ENCODE data around the gene PARP14.
A peak's percentile ranks its signal among the peaks of the same experiment; 100 is the strongest.
"Not testable (repeated sequence)": the region's sequence is repeated elsewhere in the genome, so short reads cannot be mapped to it uniquely, and the experiment has no call there.

Gene PARP14

GRCh38 chr3:122680475-122681283 is at the start of gene PARP14:
PARP14 (plus strand) TSS chr3:122680839; CDS start chr3:122680884, 45 bp downstream.
- Histone ChIP-seq H3K4me3 (ENCODE audit: low read depth, low read length) (peak within 1 kb of the TSS; percentile 88), H3K9me3 (ENCODE audit: control insufficient read depth, insufficient read depth, low read depth, low read length) (0 out of 2 replicates have a peak, but pooled peaks cover 5% of the 10 kb centered on the region), H3K9ac (ENCODE audit: low read length) (peak within 1 kb of the TSS; percentile 76), H3K27me3 (ENCODE audit: control insufficient read depth, insufficient read depth, low read length) (0 out of 2 replicates have a peak, but pooled peaks cover 4% of the 10 kb centered on the region), H3K4me1 (ENCODE audit: control insufficient read depth, insufficient read depth, low read length) (peaks cover 12% of the 10 kb centered on the region), H3K36me3 (ENCODE audit: control insufficient read depth, insufficient read depth, low read length) (no peaks in the 10 kb centered on the region), H3K27ac (ENCODE audit: low read depth, low read length) (peak within 1 kb of the TSS; percentile 45; the same call in 1 of the 2 replicates)

DNA sequence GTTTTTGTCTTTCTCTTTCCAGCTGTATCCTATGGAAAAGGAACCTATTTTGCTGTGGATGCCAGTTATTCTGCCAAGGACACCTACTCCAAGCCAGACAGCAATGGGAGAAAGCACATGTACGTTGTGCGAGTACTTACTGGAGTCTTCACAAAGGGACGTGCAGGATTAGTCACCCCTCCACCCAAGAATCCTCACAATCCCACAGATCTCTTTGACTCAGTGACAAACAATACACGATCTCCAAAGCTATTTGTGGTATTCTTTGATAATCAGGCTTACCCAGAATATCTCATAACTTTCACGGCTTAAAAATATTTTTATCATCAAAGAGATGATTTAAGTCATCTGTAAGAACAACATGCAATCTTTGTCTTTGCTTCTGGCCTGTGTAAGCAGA is 44.9 kb upstream of the PARP14 start:
- H3K4me1 ChIP-seq (ENCODE audit: control insufficient read depth, insufficient read depth, low read length), result no peaks in the 10 kb centered on the region
- H3K27me3 ChIP-seq (ENCODE audit: control insufficient read depth, insufficient read depth, low read length), result no peaks in the 10 kb centered on the region
- H3K36me3 ChIP-seq (ENCODE audit: control insufficient read depth, insufficient read depth, low read length), result no peaks in the 10 kb centered on the region
- no peak overlapping the region for H3K9ac ChIP-seq (ENCODE audit: low read length)
- no peak overlapping the region for H3K27ac ChIP-seq (ENCODE audit: low read depth, low read length)
- H3K4me3 ChIP-seq (ENCODE audit: low read depth, low read length), result no peak overlapping the region
- H3K9me3 ChIP-seq (ENCODE audit: control insufficient read depth, insufficient read depth, low read depth, low read length), result no peaks in the 10 kb centered on the region

DNA sequence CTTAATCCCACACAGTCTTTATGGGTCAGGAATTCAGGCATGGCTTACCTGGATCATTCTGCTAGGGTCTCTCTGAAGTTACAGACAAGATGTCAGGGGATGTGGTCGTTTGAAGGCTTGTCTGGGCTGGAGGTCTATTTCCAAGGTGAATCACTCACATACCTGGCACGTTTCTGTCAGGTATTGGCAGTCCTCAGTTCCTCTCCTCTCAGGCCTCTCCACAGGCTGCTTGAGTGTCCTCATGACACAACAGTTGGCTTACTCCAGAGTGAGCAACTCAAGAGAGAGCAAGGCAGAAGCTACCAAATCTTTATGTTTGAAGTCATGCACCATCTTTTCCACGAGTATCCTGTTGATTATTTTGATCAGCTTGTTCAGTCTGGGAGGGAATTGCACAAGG is 43.9 kb upstream of the PARP14 start:
- no peaks in the 10 kb centered on the region for H3K4me1 ChIP-seq (ENCODE audit: control insufficient read depth, insufficient read depth, low read length)
- H3K27me3 ChIP-seq (ENCODE audit: control insufficient read depth, insufficient read depth, low read length), result no peaks in the 10 kb centered on the region
- H3K36me3 ChIP-seq (ENCODE audit: control insufficient read depth, insufficient read depth, low read length), result no peaks in the 10 kb centered on the region
- H3K4me3 ChIP-seq (ENCODE audit: low read depth, low read length), result no peak overlapping the region
- H3K27ac ChIP-seq (ENCODE audit: low read depth, low read length), result no peak overlapping the region
- H3K9ac ChIP-seq (ENCODE audit: low read length), result no peak overlapping the region
- no peaks in the 10 kb centered on the region for H3K9me3 ChIP-seq (ENCODE audit: control insufficient read depth, insufficient read depth, low read depth, low read length)

- Histone ChIP-seq H3K4me3 (ENCODE audit: low read depth, low read length) (no peak overlapping the region), H3K27me3 (ENCODE audit: control insufficient read depth, insufficient read depth, low read length) (no peaks in the 10 kb centered on the region)
Measured at GRCh38 chr3:122640437-122640999, 40.1 kb upstream of the PARP14 start.

GRCh38 chr3:122642935-122643334 is 37.7 kb upstream of the PARP14 start:
- no peak overlapping the region for H3K9ac ChIP-seq (ENCODE audit: low read length)
- H3K9me3 ChIP-seq (ENCODE audit: control insufficient read depth, insufficient read depth, low read depth, low read length), result no peaks in the 10 kb centered on the region
- H3K4me1 ChIP-seq (ENCODE audit: control insufficient read depth, insufficient read depth, low read length), result no peaks in the 10 kb centered on the region; the same call in 1 of the 2 replicates
- no peaks in the 10 kb centered on the region for H3K36me3 ChIP-seq (ENCODE audit: control insufficient read depth, insufficient read depth, low read length)
- no peaks in the 10 kb centered on the region for H3K27me3 ChIP-seq (ENCODE audit: control insufficient read depth, insufficient read depth, low read length)
- no peak overlapping the region for H3K4me3 ChIP-seq (ENCODE audit: low read depth, low read length)
- no peak overlapping the region for H3K27ac ChIP-seq (ENCODE audit: low read depth, low read length)

More at GRCh38 chr3:122640437-122640999, 40.1 kb upstream of the PARP14 start:
- H3K36me3 ChIP-seq (ENCODE audit: control insufficient read depth, insufficient read depth, low read length), result no peaks in the 10 kb centered on the region
- no peak overlapping the region for H3K9ac ChIP-seq (ENCODE audit: low read length)
- H3K27ac ChIP-seq (ENCODE audit: low read depth, low read length), result no peak overlapping the region
- H3K4me1 ChIP-seq (ENCODE audit: control insufficient read depth, insufficient read depth, low read length), result no peaks in the 10 kb centered on the region
- H3K9me3 ChIP-seq (ENCODE audit: control insufficient read depth, insufficient read depth, low read depth, low read length), result no peaks in the 10 kb centered on the region

DNA sequence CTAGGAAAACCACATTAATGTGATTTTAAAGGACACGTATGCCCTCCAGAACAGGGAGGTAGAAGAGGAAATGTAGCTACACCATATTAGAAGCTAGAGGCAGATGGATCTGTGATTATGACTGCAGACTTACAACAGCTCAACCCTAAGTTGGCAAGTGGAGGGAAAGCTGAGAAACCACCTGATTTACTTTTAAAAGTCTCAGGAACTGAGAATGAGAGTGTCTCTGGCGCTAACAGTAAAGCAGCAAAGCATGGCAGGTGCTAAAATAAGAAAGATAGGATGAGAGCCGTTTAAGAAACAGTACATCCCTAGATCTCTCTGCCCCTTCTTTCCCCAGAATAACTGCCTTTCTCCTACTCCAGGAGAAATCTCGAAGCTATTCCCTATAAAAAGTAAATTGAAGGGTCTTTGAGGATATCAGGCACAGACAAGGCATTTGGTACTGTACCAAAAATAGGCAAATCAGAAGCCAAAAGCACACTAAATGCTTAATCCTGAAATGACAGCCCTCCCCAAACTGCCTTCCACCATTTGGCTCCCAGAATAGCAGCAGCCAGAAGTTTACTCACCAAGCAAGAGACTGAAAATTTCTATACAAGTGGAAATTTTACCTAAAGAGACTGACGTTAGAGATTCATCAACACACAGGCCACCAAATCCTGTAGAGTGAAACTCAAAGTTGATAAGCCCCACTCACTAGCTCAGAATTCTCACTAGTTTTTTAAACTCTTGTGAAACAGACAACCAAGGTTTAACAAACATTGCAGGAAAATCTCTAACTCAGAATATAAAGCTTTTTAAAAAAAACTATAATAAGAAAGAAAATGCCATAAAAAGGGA is 34.3 kb upstream of the PARP14 start:
- no peaks in the 10 kb centered on the region; the same call in 1 of the 2 replicates for H3K9me3 ChIP-seq (ENCODE audit: control insufficient read depth, insufficient read depth, low read depth, low read length)
- H3K9ac ChIP-seq (ENCODE audit: low read length), result no peak overlapping the region
- no peaks in the 10 kb centered on the region for H3K36me3 ChIP-seq (ENCODE audit: control insufficient read depth, insufficient read depth, low read length)
- H3K4me1 ChIP-seq (ENCODE audit: control insufficient read depth, insufficient read depth, low read length), result no peaks in the 10 kb centered on the region; the same call in 1 of the 2 replicates
- H3K27ac ChIP-seq (ENCODE audit: low read depth, low read length), result no peak overlapping the region
- H3K27me3 ChIP-seq (ENCODE audit: control insufficient read depth, insufficient read depth, low read length), result no peaks in the 10 kb centered on the region
- no peak overlapping the region for H3K4me3 ChIP-seq (ENCODE audit: low read depth, low read length)

GRCh38 chr3:122651233-122651907 is 29.3 kb upstream of the PARP14 start:
- H3K4me3 ChIP-seq (ENCODE audit: low read depth, low read length); H3K9me3 ChIP-seq (ENCODE audit: control insufficient read depth, insufficient read depth, low read depth, low read length); H3K36me3 ChIP-seq (ENCODE audit: control insufficient read depth, insufficient read depth, low read length); H3K4me1 ChIP-seq (ENCODE audit: control insufficient read depth, insufficient read depth, low read length); H3K27me3 ChIP-seq (ENCODE audit: control insufficient read depth, insufficient read depth, low read length); H3K27ac ChIP-seq (ENCODE audit: low read depth, low read length); H3K9ac ChIP-seq (ENCODE audit: low read length): not testable (repeated sequence)

DNA sequence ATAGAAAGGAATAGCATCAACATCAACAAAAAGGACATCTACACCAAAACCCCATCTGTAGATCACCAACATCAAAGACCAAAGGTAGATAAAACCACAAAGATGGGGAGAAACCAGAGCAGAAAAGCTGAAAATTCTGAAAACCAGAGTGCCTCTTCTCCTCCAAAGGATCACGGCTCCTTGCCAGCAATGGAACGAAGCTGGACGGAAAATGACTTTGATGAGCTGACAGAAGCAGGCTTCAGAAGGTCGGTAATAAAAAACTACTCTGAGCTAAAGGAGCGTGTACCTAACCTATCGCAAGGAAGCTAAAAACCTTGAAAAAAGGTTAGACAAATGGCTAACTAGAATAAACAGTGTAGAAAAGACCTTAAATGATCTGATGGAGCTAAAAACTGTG is 28.7 kb upstream of the PARP14 start:
- not testable (repeated sequence) for H3K27me3 ChIP-seq (ENCODE audit: control insufficient read depth, insufficient read depth, low read length); H3K27ac ChIP-seq (ENCODE audit: low read depth, low read length); H3K9ac ChIP-seq (ENCODE audit: low read length); H3K36me3 ChIP-seq (ENCODE audit: control insufficient read depth, insufficient read depth, low read length); H3K4me3 ChIP-seq (ENCODE audit: low read depth, low read length); H3K9me3 ChIP-seq (ENCODE audit: control insufficient read depth, insufficient read depth, low read depth, low read length); H3K4me1 ChIP-seq (ENCODE audit: control insufficient read depth, insufficient read depth, low read length)

- not testable (repeated sequence) for H3K4me1 ChIP-seq (ENCODE audit: control insufficient read depth, insufficient read depth, low read length); H3K9ac ChIP-seq (ENCODE audit: low read length); H3K36me3 ChIP-seq (ENCODE audit: control insufficient read depth, insufficient read depth, low read length)
Measured at GRCh38 chr3:122658336-122658735, 22.3 kb upstream of the PARP14 start.

DNA sequence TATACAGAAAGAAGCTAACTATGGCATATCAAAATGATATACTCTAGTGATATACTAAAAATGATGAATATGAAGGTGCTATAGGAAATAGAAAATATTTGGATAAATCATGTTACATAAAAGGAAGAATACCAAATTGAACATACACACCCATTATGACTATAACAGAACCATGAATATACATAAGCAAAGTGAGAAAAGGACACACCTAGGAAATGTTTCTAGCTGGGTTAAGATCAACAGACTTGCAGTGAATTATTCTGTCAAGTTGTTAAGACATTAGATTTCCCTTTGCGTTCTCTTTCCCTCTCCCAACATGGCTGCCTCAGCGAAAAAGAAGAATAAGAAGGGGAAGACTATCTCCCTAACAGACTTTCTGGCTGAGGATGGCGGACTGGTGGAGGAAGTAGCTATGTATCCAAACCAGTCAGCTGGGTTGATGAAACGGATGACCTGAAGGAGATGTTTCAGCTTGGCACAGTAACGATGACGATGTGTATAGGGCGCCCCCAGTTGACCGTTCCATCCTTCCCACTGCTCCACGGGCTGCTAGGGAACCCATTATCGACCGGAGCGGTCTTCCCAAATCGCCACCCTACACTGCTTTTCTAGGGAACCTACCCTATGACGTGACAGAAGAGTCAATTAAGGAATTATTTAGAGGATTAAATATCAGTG is 20.2 kb upstream of the PARP14 start:
- Histone ChIP-seq H3K36me3 (ENCODE audit: control insufficient read depth, insufficient read depth, low read length) (no peaks in the 10 kb centered on the region), H3K4me1 (ENCODE audit: control insufficient read depth, insufficient read depth, low read length) (peaks cover 2% of the 10 kb centered on the region; the same call in 1 of the 2 replicates), H3K4me3 (ENCODE audit: low read depth, low read length) (no peak overlapping the region), H3K9ac (ENCODE audit: low read length) (no peak overlapping the region), H3K27me3 (ENCODE audit: control insufficient read depth, insufficient read depth, low read length) (no peaks in the 10 kb centered on the region), H3K27ac (ENCODE audit: low read depth, low read length) (no peak overlapping the region), H3K9me3 (ENCODE audit: control insufficient read depth, insufficient read depth, low read depth, low read length) (no peaks in the 10 kb centered on the region)

More at GRCh38 chr3:122658336-122658735, 22.3 kb upstream of the PARP14 start:
- not testable (repeated sequence) for H3K27ac ChIP-seq (ENCODE audit: low read depth, low read length); H3K4me3 ChIP-seq (ENCODE audit: low read depth, low read length); H3K9me3 ChIP-seq (ENCODE audit: control insufficient read depth, insufficient read depth, low read depth, low read length); H3K27me3 ChIP-seq (ENCODE audit: control insufficient read depth, insufficient read depth, low read length)
